ENCODE measurements around the gene FRMPD2.
"Not testable (repeated sequence)": the region's sequence is repeated elsewhere in the genome, so short reads cannot be mapped to it uniquely, and the experiment has no call there.

Gene FRMPD2

DNA sequence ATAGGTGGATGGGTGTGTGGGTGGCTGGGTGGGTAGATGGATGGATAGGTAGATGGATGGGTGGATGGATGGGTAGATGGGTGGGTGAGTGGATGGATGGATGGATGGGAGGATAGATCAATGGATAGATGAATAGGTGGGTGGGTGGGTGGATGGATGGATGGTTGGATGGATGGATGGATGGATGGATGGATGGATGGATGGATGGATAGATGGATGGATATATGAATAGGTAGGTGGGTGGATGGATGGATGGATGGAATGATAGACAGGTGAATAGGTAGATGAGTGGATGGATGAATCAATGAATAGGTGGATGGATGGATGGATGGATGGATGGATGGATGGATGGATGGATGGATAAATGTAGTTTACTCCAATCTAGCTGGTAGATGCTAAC lies 52.7 kb downstream of the FRMPD2 start:
- Histone ChIP-seq H3K27ac (ENCODE audit: low read length) (no peak overlapping the region), H3K79me2 (ENCODE audit: insufficient read depth, low read length) (no peaks in the 10 kb centered on the region), H3K4me2 (ENCODE audit: insufficient read depth, low read length) (no peak overlapping the region), H3K4me3 (ENCODE audit: low read depth in 1 of 2, low read length in 2 of 2) (no peak overlapping the region), H3K4me1 (ENCODE audit: insufficient read depth, low read length) (peaks cover 15% of the 10 kb centered on the region), H3K9ac (ENCODE audit: low read depth, low read length) (no peak overlapping the region), H2AFZ (ENCODE audit: low read depth, low read length) (no peak overlapping the region), H3K27me3 (ENCODE audit: insufficient read depth, low read length, poor library complexity) (no peaks in the 10 kb centered on the region), H4K20me1 (ENCODE audit: insufficient read depth, low read length) (no peaks in the 10 kb centered on the region), H3K9me3 (ENCODE audit: insufficient read depth, low read length, severe bottlenecking) (no peaks in the 10 kb centered on the region), H3K36me3 (ENCODE audit: insufficient read depth, low read length) (no peaks in the 10 kb centered on the region)
- no peak for ATAC-seq (ENCODE audit: insufficient read depth, low read depth)
- TF ChIP-seq EZH2 (IDR thresholded peaks at IDR 0.05; ENCODE audit: borderline replicate concordance, low read depth, low read length, severe bottlenecking), result no peak
- DNase-seq, result no peak

DNA sequence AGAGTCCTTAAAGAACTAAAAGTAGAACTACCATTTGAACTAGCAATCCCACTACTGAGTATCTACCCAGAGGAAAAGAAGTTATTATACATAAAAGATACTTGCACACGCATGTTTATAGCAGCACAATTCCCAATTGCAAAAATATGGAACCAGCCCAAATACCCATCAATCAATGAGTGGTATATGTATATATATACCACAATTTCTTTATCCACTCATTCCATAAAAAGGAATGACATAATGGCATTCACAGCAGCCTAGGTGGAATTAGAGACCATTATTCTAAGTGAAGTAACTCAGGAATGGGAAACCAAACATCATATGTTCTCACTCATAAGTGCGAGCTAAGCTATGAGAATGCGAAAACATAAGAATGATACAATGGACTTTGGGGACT lies 53.5 kb downstream of the FRMPD2 start:
- H3K4me2 ChIP-seq (ENCODE audit: insufficient read depth, low read length); H2AFZ ChIP-seq (ENCODE audit: low read depth, low read length); DNase-seq; H3K4me1 ChIP-seq (ENCODE audit: insufficient read depth, low read length); H3K79me2 ChIP-seq (ENCODE audit: insufficient read depth, low read length); H3K27ac ChIP-seq (ENCODE audit: low read length); H3K36me3 ChIP-seq (ENCODE audit: insufficient read depth, low read length); H3K27me3 ChIP-seq (ENCODE audit: insufficient read depth, low read length, poor library complexity); H4K20me1 ChIP-seq (ENCODE audit: insufficient read depth, low read length); H3K9me3 ChIP-seq (ENCODE audit: insufficient read depth, low read length, severe bottlenecking); H3K4me3 ChIP-seq (ENCODE audit: low read depth in 1 of 2, low read length in 2 of 2); ATAC-seq (ENCODE audit: insufficient read depth, low read depth); H3K9ac ChIP-seq (ENCODE audit: low read depth, low read length): not testable (repeated sequence)

DNA sequence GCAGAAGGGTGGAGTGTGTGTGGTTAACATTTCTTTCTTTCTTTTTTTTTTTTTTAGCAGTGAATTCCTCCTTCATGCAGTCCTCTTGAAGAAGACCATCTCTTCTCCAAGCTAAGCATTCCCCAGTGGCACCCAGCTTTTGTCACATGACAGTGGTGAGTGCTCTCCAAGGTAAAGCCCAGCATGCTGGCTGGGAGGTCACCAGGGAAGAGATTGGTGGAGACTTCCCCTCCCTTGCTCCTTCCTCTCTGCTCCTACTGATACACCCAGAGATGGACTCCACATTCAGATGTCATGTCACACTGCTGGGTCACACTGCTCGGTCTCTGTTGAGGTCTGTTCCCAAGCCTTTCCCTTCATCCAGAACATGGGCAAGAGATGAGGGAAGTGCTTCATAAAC lies 55.3 kb downstream of the FRMPD2 start:
- no peak overlapping the region for H3K27ac ChIP-seq (ENCODE audit: low read length)
- no peaks in the 10 kb centered on the region for H3K79me2 ChIP-seq (ENCODE audit: insufficient read depth, low read length)
- no peaks in the 10 kb centered on the region for H4K20me1 ChIP-seq (ENCODE audit: insufficient read depth, low read length)
- DNase-seq (no peak), ATAC-seq (ENCODE audit: insufficient read depth, low read depth) (no peak)
- TF ChIP-seq EZH2 (IDR thresholded peaks at IDR 0.05; ENCODE audit: borderline replicate concordance, low read depth, low read length, severe bottlenecking), result no peak
- TF ChIP-seq, protein P1, sequence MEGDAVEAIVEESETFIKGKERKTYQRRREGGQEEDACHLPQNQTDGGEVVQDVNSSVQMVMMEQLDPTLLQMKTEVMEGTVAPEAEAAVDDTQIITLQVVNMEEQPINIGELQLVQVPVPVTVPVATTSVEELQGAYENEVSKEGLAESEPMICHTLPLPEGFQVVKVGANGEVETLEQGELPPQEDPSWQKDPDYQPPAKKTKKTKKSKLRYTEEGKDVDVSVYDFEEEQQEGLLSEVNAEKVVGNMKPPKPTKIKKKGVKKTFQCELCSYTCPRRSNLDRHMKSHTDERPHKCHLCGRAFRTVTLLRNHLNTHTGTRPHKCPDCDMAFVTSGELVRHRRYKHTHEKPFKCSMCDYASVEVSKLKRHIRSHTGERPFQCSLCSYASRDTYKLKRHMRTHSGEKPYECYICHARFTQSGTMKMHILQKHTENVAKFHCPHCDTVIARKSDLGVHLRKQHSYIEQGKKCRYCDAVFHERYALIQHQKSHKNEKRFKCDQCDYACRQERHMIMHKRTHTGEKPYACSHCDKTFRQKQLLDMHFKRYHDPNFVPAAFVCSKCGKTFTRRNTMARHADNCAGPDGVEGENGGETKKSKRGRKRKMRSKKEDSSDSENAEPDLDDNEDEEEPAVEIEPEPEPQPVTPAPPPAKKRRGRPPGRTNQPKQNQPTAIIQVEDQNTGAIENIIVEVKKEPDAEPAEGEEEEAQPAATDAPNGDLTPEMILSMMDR (IDR thresholded peaks at IDR 0.05; ENCODE audit: borderline replicate concordance, extremely low read depth, low read length, poor library complexity, severe bottlenecking), result no peak
- no peaks in the 10 kb centered on the region for H3K36me3 ChIP-seq (ENCODE audit: insufficient read depth, low read length)
- no peak overlapping the region for H3K9ac ChIP-seq (ENCODE audit: low read depth, low read length)
- H3K27me3 ChIP-seq (ENCODE audit: insufficient read depth, low read length, poor library complexity), result no peaks in the 10 kb centered on the region
- no peak overlapping the region for H3K4me2 ChIP-seq (ENCODE audit: insufficient read depth, low read length)
- H3K9me3 ChIP-seq (ENCODE audit: insufficient read depth, low read length, severe bottlenecking), result peaks cover 6% of the 10 kb centered on the region
- H3K4me1 ChIP-seq (ENCODE audit: insufficient read depth, low read length), result no peaks in the 10 kb centered on the region
- H3K4me3 ChIP-seq (ENCODE audit: low read depth in 1 of 2, low read length in 2 of 2), result no peak overlapping the region
- H2AFZ ChIP-seq (ENCODE audit: low read depth, low read length), result no peak overlapping the region

DNA sequence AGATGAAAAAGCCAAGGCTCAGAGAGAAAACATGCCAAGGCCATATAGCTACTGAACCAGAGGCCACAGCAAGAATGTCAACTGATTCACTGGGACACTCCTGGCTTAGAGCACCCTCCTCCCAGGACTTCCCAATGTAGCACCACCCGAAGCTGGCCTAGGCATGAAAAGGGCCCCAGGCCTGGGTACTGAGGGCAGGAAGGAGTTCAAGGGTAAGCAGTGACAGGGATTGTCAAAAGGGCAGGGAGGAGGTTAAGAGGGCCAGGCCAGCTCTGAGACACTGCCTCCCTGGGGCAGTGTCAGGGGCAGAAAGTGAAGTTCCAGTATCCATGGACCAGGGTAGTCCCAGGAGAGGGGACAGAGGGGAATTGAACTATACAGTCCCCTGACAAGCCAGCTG lies 57.8 kb downstream of the FRMPD2 start:
- H3K4me1 ChIP-seq (ENCODE audit: insufficient read depth, low read length), result no peaks in the 10 kb centered on the region
- no peak overlapping the region for H3K4me2 ChIP-seq (ENCODE audit: insufficient read depth, low read length)
- peaks cover 6% of the 10 kb centered on the region for H3K9me3 ChIP-seq (ENCODE audit: insufficient read depth, low read length, severe bottlenecking)
- no peak overlapping the region for H3K9ac ChIP-seq (ENCODE audit: low read depth, low read length)
- H3K4me3 ChIP-seq (ENCODE audit: low read depth in 1 of 2, low read length in 2 of 2), result no peak overlapping the region
- no peak overlapping the region for H2AFZ ChIP-seq (ENCODE audit: low read depth, low read length)
- H3K27me3 ChIP-seq (ENCODE audit: insufficient read depth, low read length, poor library complexity), result no peaks in the 10 kb centered on the region
- DNase-seq, result no peak
- no peak for TF ChIP-seq EZH2 (IDR thresholded peaks at IDR 0.05; ENCODE audit: borderline replicate concordance, low read depth, low read length, severe bottlenecking)
- TF ChIP-seq, protein P1 (IDR thresholded peaks at IDR 0.05; ENCODE audit: borderline replicate concordance, extremely low read depth, low read length, poor library complexity, severe bottlenecking), result no peak
- H3K36me3 ChIP-seq (ENCODE audit: insufficient read depth, low read length), result no peaks in the 10 kb centered on the region
- no peaks in the 10 kb centered on the region for H4K20me1 ChIP-seq (ENCODE audit: insufficient read depth, low read length)
- ATAC-seq (ENCODE audit: insufficient read depth, low read depth), result no peak
- no peaks in the 10 kb centered on the region for H3K79me2 ChIP-seq (ENCODE audit: insufficient read depth, low read length)
- H3K27ac ChIP-seq (ENCODE audit: low read length), result no peak overlapping the region

Data from DND-41 (cell line).